WTC11 (cell line): ENCODE measurements around the gene RIMBP2. TPM values are rescaled to one million over a fixed set of nuclear protein-coding genes. Genes with fewer than 3 reads are reported as not detected.

ENCODE experiments used
- ATAC-seq: fragments of 200-7000 bp; cut with Tn5 transposase; 2 replicates; pipeline ENCODE4 v1.10.0; 2021; ENCODE audit warnings: mild to moderate bottlenecking, moderate library complexity
- CTCF ChIA-PET: fragments of 300-600 bp; sonication (Branson Sonifier 250); formaldehyde crosslinking; loops from one replicate; lab custom pipeline; 2021; ENCODE audit warnings: antibody characterized with exemption; lab: Charles Lee
- POLR2A ChIA-PET: fragments of 350-600 bp; sonication (Branson Sonifier 250); formaldehyde crosslinking; loops from one replicate; lab custom pipeline; 2021; ENCODE audit warnings: antibody characterized with exemption; lab: Charles Lee
- DNase-seq: peaks from one replicate; pipeline ENCODE4 v3.0.0; 2021; ENCODE audit warnings: low spot score
- H3K27ac Mint-ChIP-seq: 2 replicates; pipeline ENCODE4 v1.8.0; 2021; ENCODE audit warnings: mixed read lengths
- H3K27me3 Mint-ChIP-seq: 2 replicates; pipeline ENCODE4 v1.8.0; 2021; ENCODE audit warnings: low read depth, mild to moderate bottlenecking, moderate library complexity, mixed read lengths
- H3K36me3 Mint-ChIP-seq: 2 replicates; pipeline ENCODE4 v1.8.0; 2021; ENCODE audit warnings: mixed read lengths
- H3K4me1 Mint-ChIP-seq: 2 replicates; pipeline ENCODE4 v1.8.0; 2022; ENCODE audit warnings: mixed read lengths
- H3K4me3 Mint-ChIP-seq: 2 replicates; pipeline ENCODE4 v1.8.0; 2021; ENCODE audit warnings: mild to moderate bottlenecking, moderate library complexity, mixed read lengths
- H3K9me3 Mint-ChIP-seq: 2 replicates; pipeline ENCODE4 v1.8.0; 2021; ENCODE audit warnings: mixed read lengths
- CREM ChIP-seq: sonication (generic); formaldehyde crosslinking; IDR thresholded peaks from 2 replicates; pipeline ENCODE4 v1.8.1; 2022; ENCODE audit warnings: mild to moderate bottlenecking, missing genetic modification reagents, moderate library complexity
- ERG ChIP-seq: fragments of 250-450 bp; sonication (Bioruptor Pico); IDR thresholded peaks from 2 replicates; pipeline ENCODE4 v1.8.0; 2021; ENCODE audit warnings: mild to moderate bottlenecking
- ETV6 ChIP-seq: sonication (generic); formaldehyde crosslinking; IDR thresholded peaks from 2 replicates; pipeline ENCODE4 v1.8.1; 2022; ENCODE audit warnings: mild to moderate bottlenecking, missing genetic modification reagents
- FOXJ3 ChIP-seq: sonication (generic); formaldehyde crosslinking; IDR thresholded peaks from 2 replicates; pipeline ENCODE4 v1.9.0; 2021; ENCODE audit warnings: missing genetic modification reagents, mild to moderate bottlenecking, borderline replicate concordance
- FOXK1 ChIP-seq: sonication (generic); formaldehyde crosslinking; IDR thresholded peaks from 2 replicates; pipeline ENCODE4 v1.8.0; 2022; ENCODE audit warnings: mild to moderate bottlenecking, moderate library complexity, missing genetic modification reagents
- HMGXB4 ChIP-seq: sonication (generic); formaldehyde crosslinking; IDR thresholded peaks from 2 replicates; pipeline ENCODE4 v1.8.1; 2023; ENCODE audit warnings: mild to moderate bottlenecking, moderate library complexity, missing genetic modification reagents
- KAT7 ChIP-seq: sonication (generic); formaldehyde crosslinking; IDR thresholded peaks from 2 replicates; pipeline ENCODE4 v1.8.1; 2023; ENCODE audit warnings: missing genetic modification reagents, mild to moderate bottlenecking, borderline replicate concordance
- MLX ChIP-seq: sonication (generic); formaldehyde crosslinking; IDR thresholded peaks from 2 replicates; pipeline ENCODE4 v1.8.1; 2023; ENCODE audit warnings: mild to moderate bottlenecking, missing genetic modification reagents, moderate library complexity
- NFATC4 ChIP-seq: fragments of 250-450 bp; sonication (Bioruptor Pico); IDR thresholded peaks from 2 replicates; pipeline ENCODE4 v1.9.0; 2021; ENCODE audit warnings: mild to moderate bottlenecking
- NR1H2 ChIP-seq: sonication (generic); formaldehyde crosslinking; IDR thresholded peaks from 2 replicates; pipeline ENCODE4 v1.9.0; 2021; ENCODE audit warnings: mild to moderate bottlenecking, moderate library complexity, missing genetic modification reagents
- RELA ChIP-seq: sonication (generic); formaldehyde crosslinking; IDR thresholded peaks from 2 replicates; pipeline ENCODE4 v1.8.1; 2022; ENCODE audit warnings: missing genetic modification reagents, mild to moderate bottlenecking, borderline replicate concordance
- RORB ChIP-seq: fragments of 250-450 bp; sonication (Bioruptor Pico); IDR thresholded peaks from 2 replicates; pipeline ENCODE4 v1.9.0; 2021; ENCODE audit warnings: mild to moderate bottlenecking
- SMAD3 ChIP-seq: sonication (generic); formaldehyde crosslinking; IDR thresholded peaks from 2 replicates; pipeline ENCODE4 v1.8.0; 2022; ENCODE audit warnings: missing genetic modification reagents, mild to moderate bottlenecking, borderline replicate concordance
- SOX15 ChIP-seq: fragments of 250-450 bp; sonication (Bioruptor Pico); IDR thresholded peaks from 2 replicates; pipeline ENCODE4 v1.9.0; 2021; ENCODE audit warnings: mild to moderate bottlenecking
- TEAD1 ChIP-seq: sonication (generic); formaldehyde crosslinking; IDR thresholded peaks from 2 replicates; pipeline ENCODE4 v1.8.0; 2022; ENCODE audit warnings: mild to moderate bottlenecking, missing genetic modification reagents
- TEAD4 ChIP-seq: sonication (generic); formaldehyde crosslinking; IDR thresholded peaks from 2 replicates; pipeline ENCODE4 v1.8.0; 2022; ENCODE audit warnings: mild to moderate bottlenecking, missing genetic modification reagents
- ZMAT4 ChIP-seq: fragments of 250-450 bp; sonication (Bioruptor Pico); IDR thresholded peaks from 2 replicates; pipeline ENCODE4 v1.9.0; 2021; ENCODE audit warnings: mild to moderate bottlenecking
- ZNF232 ChIP-seq: sonication (generic); formaldehyde crosslinking; IDR thresholded peaks from 2 replicates; pipeline ENCODE4 v1.8.0; 2022; ENCODE audit warnings: mild to moderate bottlenecking, missing genetic modification reagents
- ZNF396 ChIP-seq: fragments of 250-450 bp; sonication (Bioruptor Pico); IDR thresholded peaks from 2 replicates; pipeline ENCODE4 v1.8.0; 2021; ENCODE audit warnings: mild to moderate bottlenecking, moderate library complexity, borderline replicate concordance
- ZNF416 ChIP-seq: fragments of 250-450 bp; sonication (Bioruptor Pico); IDR thresholded peaks from 2 replicates; pipeline ENCODE4 v1.9.0; 2021; ENCODE audit warnings: mild to moderate bottlenecking, inconsistent platforms
- ZNF423 ChIP-seq: fragments of 250-450 bp; sonication (Bioruptor Pico); IDR thresholded peaks from 2 replicates; pipeline ENCODE4 v2.1.2; 2022; ENCODE audit warnings: mild to moderate bottlenecking, moderate library complexity
- ZNF512 ChIP-seq: sonication (generic); formaldehyde crosslinking; IDR thresholded peaks from 2 replicates; pipeline ENCODE4 v1.8.1; 2022; ENCODE audit warnings: missing genetic modification reagents, borderline replicate concordance
- total RNA-seq: library from RNA; stranded (reverse); gene quantifications from 3 replicates; pipeline ENCODE4 v1.2.3, GENCODE V29; 2021

RIMBP2 gene
- total RNA-seq, 1 experiment from 2014 or later: 2.6 TPM

- Mint-ChIP-seq H3K36me3 (peaks cover 8% of the 10 kb centered on the region), H3K4me3 (no peak overlapping the region)
- TF ChIP-seq SMAD3 (CRISPR knock-in tag): no peak
- no peak for TF ChIP-seq NFATC4 (CRISPR knock-in tag)
- TF ChIP-seq ERG (CRISPR knock-in tag): no peak
- TF ChIP-seq, all 79 proteins: peak for 0
- DNase-seq (no peak), ATAC-seq (no peak)
- Mint-ChIP-seq H3K27me3 (no peaks in the 10 kb centered on the region), H3K4me1 (no peaks in the 10 kb centered on the region), H3K9me3 (peaks cover 14% of the 10 kb centered on the region), H3K27ac (no peak overlapping the region)
- CTCF ChIA-PET: interaction anchor here (0.7 kb wide), 1 partner anchor 8 kb away, joined by 3 read pairs; no protein-coding TSS in a partner anchor
- POLR2A ChIA-PET: no interaction called here
Observed at GRCh38 chr12:130641533-130642184, 74.4 kb downstream of the RIMBP2 start.

DNA sequence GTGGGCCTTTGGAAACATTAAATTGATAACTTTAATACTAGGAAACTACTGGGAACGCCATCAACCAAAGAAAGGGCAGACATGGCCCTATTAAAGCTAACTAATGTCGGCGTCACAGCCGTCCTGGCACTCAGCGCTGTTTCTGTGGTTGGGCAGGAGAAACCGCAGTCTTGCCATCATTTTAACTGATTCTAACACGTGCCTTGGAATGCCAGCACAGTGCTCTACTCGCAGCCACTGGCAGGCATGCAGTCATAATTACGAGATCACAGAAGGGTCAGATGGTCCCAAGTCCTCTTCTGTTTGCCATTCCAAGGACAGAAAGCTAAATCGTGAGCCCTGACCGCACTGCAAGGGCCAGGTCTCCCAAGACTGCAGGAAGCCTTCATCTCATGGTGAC, 75.2 kb downstream of the RIMBP2 start:
- ChIA-PET POLR2A (no interaction called here), CTCF (interaction anchor here (1.4 to 2.2 kb wide), 3 partner anchors 20 to 127 kb away, joined by 3 to 5 read pairs (median 3); no protein-coding TSS in a partner anchor)
- H3K27me3 Mint-ChIP-seq: no peaks in the 10 kb centered on the region
- no peak overlapping the region for H3K4me3 Mint-ChIP-seq
- H3K9me3 Mint-ChIP-seq: peaks cover 14% of the 10 kb centered on the region
- H3K36me3 Mint-ChIP-seq: peaks cover 8% of the 10 kb centered on the region
- DNase-seq (no peak), ATAC-seq (no peak)
- H3K4me1 Mint-ChIP-seq: no peaks in the 10 kb centered on the region; the same call in 1 of the 2 replicates
- H3K27ac Mint-ChIP-seq: no peak overlapping the region
- TF ChIP-seq CREM: no peak
- TF ChIP-seq ERG (CRISPR knock-in tag): no peak
- no peak for TF ChIP-seq ZNF416 (CRISPR knock-in tag)
- TF ChIP-seq RORB (CRISPR knock-in tag): no peak
- TF ChIP-seq TEAD4 (CRISPR knock-in tag): no peak
- no peak for TF ChIP-seq NR1H2 (CRISPR knock-in tag)
- no peak for TF ChIP-seq KAT7 (CRISPR knock-in tag)
- no peak for TF ChIP-seq ZMAT4 (CRISPR knock-in tag)
- no peak for TF ChIP-seq ZNF423 (CRISPR knock-in tag)

- ATAC-seq: no peak
- Mint-ChIP-seq H3K4me1 (peaks cover under 1% of the 10 kb centered on the region; the same call in 1 of the 2 replicates), H3K4me3 (no peak overlapping the region), H3K27ac (no peak overlapping the region), H3K36me3 (peaks cover 8% of the 10 kb centered on the region), H3K9me3 (peaks cover 14% of the 10 kb centered on the region), H3K27me3 (no peaks in the 10 kb centered on the region)
- ChIA-PET CTCF (interaction anchor here (1.4 to 2.2 kb wide), 3 partner anchors 21 to 127 kb away, joined by 3 to 5 read pairs (median 3); no protein-coding TSS in a partner anchor), POLR2A (no interaction called here)
- DNase-seq: no peak
- TF ChIP-seq NFATC4 (CRISPR knock-in tag): no peak
- TF ChIP-seq FOXK1 (CRISPR knock-in tag): no peak
- no peak for TF ChIP-seq RELA (CRISPR knock-in tag)
- no peak for TF ChIP-seq SOX15 (CRISPR knock-in tag)
- TF ChIP-seq FOXJ3 (CRISPR knock-in tag): no peak
- TF ChIP-seq TEAD1 (CRISPR knock-in tag): no peak
- TF ChIP-seq ERG (CRISPR knock-in tag): no peak
- no peak for TF ChIP-seq ETV6
- no peak for TF ChIP-seq HMGXB4 (CRISPR knock-in tag)
- TF ChIP-seq ZNF416 (CRISPR knock-in tag): no peak
- no peak for TF ChIP-seq ZNF232 (CRISPR knock-in tag)
- no peak for TF ChIP-seq ZNF396 (CRISPR knock-in tag)
- TF ChIP-seq ZNF512 (CRISPR knock-in tag): no peak
- TF ChIP-seq MLX (CRISPR knock-in tag): no peak
Observed at GRCh38 chr12:130640496-130640895, 75.6 kb downstream of the RIMBP2 start.
